Choroid plexus epithelial cell (primary cell): Measurements from ENCODE around the gene TCHH.
A peak's percentile ranks its signal among the peaks of the same experiment; 100 is the strongest.

Experiments
- DNase-seq: peaks from one replicate; pipeline ENCODE4 v3.0.0-alpha.2; 2010; ENCODE audit warnings: low read depth
- H3K4me3 ChIP-seq: 2 replicates; pipeline ENCODE4 v1.5.1; 2011; ENCODE audit warnings: low read depth, mild to moderate bottlenecking, control low read depth, low read length, moderate library complexity
- CTCF ChIP-seq: conservative IDR thresholded peaks from 2 replicates; pipeline ENCODE4 v1.5.1; 2011; ENCODE audit warnings: low read depth, mild to moderate bottlenecking, control low read depth, inconsistent platforms, low read length, moderate library complexity

Gene TCHH

DNA sequence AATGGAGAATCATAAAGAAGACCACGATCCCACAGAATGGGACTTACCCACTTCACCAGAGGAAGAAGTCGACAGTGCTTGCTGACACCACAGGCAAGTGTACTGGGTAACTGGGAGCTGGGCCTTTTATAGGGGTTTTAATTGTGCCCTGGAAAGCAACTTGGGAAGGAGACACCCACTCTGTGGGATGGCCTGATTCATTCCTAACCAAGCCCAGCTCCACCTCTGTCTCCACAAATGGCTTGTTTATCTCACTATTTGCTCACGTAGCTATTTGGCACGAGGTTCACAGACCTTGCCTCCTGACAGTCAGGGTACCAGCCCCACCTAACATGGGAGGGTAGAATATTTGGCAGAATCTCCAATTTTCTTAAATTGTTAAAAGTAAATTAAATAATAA, at the start of gene TCHH:
TSS of gene TCHH (minus strand) at position 101 of the 400 bp plus-strand sequence. CDS start 1,364 bp downstream, outside the sequence.
- TF ChIP-seq CTCF: no peak
- DNase-seq: no peak
- H3K4me3 ChIP-seq: no peak within 1 kb of the TSS

DNA sequence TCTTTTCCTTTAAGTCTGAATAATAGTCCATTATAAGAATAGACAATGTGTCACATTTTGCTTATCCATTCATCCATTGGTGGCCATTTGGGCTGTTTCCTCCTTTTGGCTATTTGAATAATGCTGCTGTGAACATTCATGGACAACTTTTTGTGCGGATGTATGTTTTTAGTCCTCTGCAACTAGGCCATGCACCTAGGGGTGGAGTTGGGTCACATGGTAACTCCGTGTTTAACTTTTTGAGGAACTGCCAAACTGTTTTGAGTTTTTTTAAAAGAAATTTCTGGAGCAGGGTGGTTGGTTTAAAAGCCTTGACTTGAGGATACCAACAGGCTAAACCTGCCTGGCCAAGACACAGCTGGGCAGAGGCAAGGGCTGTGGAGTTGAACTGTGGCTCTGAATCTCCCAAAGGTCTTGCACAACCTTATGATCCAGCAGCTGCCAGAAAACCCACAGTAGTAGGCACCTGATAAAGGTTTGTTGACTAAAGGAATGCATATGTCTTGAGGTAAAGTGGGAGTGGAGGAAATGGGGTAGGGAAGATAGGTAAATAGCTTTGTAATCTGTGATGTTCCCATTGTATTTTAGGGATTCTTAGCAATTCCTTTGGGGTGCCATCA, 49.4 kb upstream of the TCHH start:
- peak; percentile 56 for DNase-seq
- no peak for TF ChIP-seq CTCF
- H3K4me3 ChIP-seq: no peak overlapping the region

- H3K4me3 ChIP-seq: no peak overlapping the region
- no peak for TF ChIP-seq CTCF
- peak; percentile 98 for DNase-seq
Observed at GRCh38 chr1:152162792-152163463, 47.7 kb upstream of the TCHH start.

GRCh38 chr1:152160576-152160975, 45.3 kb upstream of the TCHH start:
- DNase-seq: no peak
- H3K4me3 ChIP-seq: no peak overlapping the region
- TF ChIP-seq CTCF: no peak

DNA sequence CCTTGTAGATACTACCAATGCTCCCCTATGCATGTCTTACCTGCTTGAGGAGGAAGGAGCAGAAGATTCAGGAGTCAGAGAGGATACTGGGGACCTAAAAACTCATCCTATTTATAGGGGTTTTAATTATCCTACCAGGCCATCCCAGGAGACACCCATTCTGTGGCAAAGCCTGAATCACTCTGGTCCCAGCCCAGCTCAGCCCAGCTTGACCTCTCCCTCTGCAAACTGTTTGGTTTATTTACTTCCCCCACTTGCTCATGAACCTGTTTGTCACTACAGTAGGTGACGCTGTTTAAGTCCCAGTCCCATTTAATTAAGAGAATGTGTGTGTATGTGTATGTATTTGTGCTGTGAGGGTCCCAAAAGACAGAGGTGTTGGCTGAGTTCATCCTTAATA, 43.9 kb upstream of the TCHH start, which contains the start of gene RPTN:
TSS of gene RPTN (minus strand) at position 85 of the 400 bp plus-strand sequence. CDS start 1,339 bp downstream, outside the sequence.
- TF ChIP-seq CTCF: no peak
- no peak within 1 kb of the TSS for H3K4me3 ChIP-seq
- no peak for DNase-seq

DNA sequence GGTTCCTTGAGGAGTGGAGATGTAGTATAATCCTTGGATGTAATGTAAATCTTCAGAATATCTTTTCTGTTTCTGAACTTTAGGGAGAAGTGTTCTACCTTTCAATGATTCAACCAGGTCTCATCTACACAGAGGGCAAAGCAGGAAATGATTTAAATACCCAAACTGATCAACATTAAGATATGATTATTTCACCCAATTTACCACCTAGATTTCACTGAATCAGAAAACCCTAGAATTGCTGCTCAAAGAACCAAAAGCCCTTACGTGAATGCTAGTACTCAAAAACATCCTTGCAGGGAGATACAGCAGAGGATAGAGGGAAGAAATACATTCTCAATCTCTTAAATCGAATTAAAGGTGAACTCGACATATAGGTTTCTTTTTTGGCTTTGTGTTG, 38.8 kb upstream of the TCHH start:
- DNase-seq: no peak
- no peak overlapping the region for H3K4me3 ChIP-seq
- TF ChIP-seq CTCF: no peak

DNA sequence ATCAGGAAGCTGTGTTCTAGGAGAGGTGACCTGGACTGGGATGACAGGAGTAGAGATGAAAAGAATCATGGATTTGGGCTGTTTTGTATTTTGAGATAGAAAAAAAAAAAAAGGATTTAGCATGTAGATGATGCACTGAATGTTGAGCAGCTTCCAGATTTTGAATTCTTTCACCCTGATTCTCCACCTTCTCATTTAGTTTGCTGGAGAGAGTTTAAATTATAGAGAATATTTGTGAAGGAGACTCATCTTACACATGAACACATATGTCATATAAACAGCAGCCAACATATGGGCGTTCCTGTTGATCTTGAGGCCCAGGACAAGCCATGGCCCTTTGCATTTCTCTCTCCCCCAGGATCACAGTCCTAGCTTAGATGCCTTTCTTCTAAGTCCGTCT, 36.4 kb upstream of the TCHH start:
- no peak overlapping the region for H3K4me3 ChIP-seq
- no peak for DNase-seq
- no peak for TF ChIP-seq CTCF
